Naive B cell (primary cell): ENCODE measurements around the gene ARHGEF28. TPM values are rescaled to one million over a fixed set of nuclear protein-coding genes. Genes with fewer than 3 reads are reported as not detected.

Source experiments
- ATAC-seq, 2 donors: fragments of 150-1000 bp; cut with Tn5 transposase; 2 replicates each; pipeline ENCODE4 v1.10.0; 2021; ENCODE audit warnings: low read depth in 2 of 2, mild to moderate bottlenecking in 2 of 2, moderate library complexity in 2 of 2
- DNase-seq: peaks from one replicate; pipeline ENCODE4 v3.0.0; 2022
- H3K27ac Mint-ChIP-seq, 6 donors: one replicate each; pipeline ENCODE4 v1.8.0; 2020 to 2022; ENCODE audit warnings: mild to moderate bottlenecking in 6 of 6, mixed read lengths in 6 of 6, moderate library complexity in 5 of 6, inconsistent platforms in 2 of 6
- H3K27me3 Mint-ChIP-seq, 3 donors: one replicate each; pipeline ENCODE4 v1.8.0; 2021 to 2022; ENCODE audit warnings: mixed read lengths in 3 of 3, mild to moderate bottlenecking in 1 of 3
- H3K36me3 Mint-ChIP-seq, 2 donors: one replicate each; pipeline ENCODE4 v1.8.0; 2020 to 2022; ENCODE audit warnings: mixed read lengths in 2 of 2, inconsistent platforms in 1 of 2, mild to moderate bottlenecking in 1 of 2
- H3K4me1 Mint-ChIP-seq, 3 donors: one replicate each; pipeline ENCODE4 v1.8.0; 2020 to 2022; ENCODE audit warnings: mixed read lengths in 3 of 3, inconsistent platforms in 1 of 3, mild to moderate bottlenecking in 1 of 3, moderate library complexity in 1 of 3
- H3K4me3 Mint-ChIP-seq, 8 donors: one replicate each; pipeline ENCODE4 v1.8.0; 2020 to 2022; ENCODE audit warnings: mild to moderate bottlenecking in 8 of 8, mixed read lengths in 8 of 8, moderate library complexity in 8 of 8, inconsistent platforms in 2 of 8
- H3K9me3 Mint-ChIP-seq, 7 donors: one replicate each; pipeline ENCODE4 v1.8.0; 2020 to 2022; ENCODE audit warnings: mixed read lengths in 7 of 7, mild to moderate bottlenecking in 5 of 7, inconsistent platforms in 2 of 7, moderate library complexity in 1 of 7
- polyA plus RNA-seq, 6 donors: library from polyadenylated mRNA; unstranded; fragments of 300-500 nt; fragmentation: Illumina TruSeq; gene quantifications; one replicate each; pipeline ENCODE4 v1.2.3, GENCODE V29; 2021; ENCODE audit warnings: low read depth in 6 of 6

The ARHGEF28 gene
- polyA plus RNA-seq, 6 donors from 2014 or later = not detected

GRCh38 chr5:73918791-73919221 is 292.8 kb downstream of the ARHGEF28 start:
- Mint-ChIP-seq H3K27ac (no peak overlapping the region), H3K27me3 (peaks cover 0 to 7% (median 0%) of the 10 kb centered on the region in 3 donors), H3K9me3 (no peaks in the 10 kb centered on the region), H3K4me1 (no peaks in the 10 kb centered on the region), H3K4me3 (no peak overlapping the region), H3K36me3 (no peaks in the 10 kb centered on the region)
- ATAC-seq (no peak), DNase-seq (no peak)

GRCh38 chr5:73921741-73922140 is 295.7 kb downstream of the ARHGEF28 start:
- Mint-ChIP-seq H3K4me1 (no peaks in the 10 kb centered on the region), H3K4me3 (no peak overlapping the region), H3K36me3 (no peaks in the 10 kb centered on the region), H3K27ac (no peak overlapping the region), H3K27me3 (peaks cover 12 to 15% (median 14%) of the 10 kb centered on the region in 3 donors), H3K9me3 (no peaks in the 10 kb centered on the region)
- DNase-seq = no peak
- ATAC-seq = no peak

GRCh38 chr5:73922224-73922623 is 296.2 kb downstream of the ARHGEF28 start:
- H3K9me3 Mint-ChIP-seq = no peaks in the 10 kb centered on the region

GRCh38 chr5:73922875-73923557 is 297.0 kb downstream of the ARHGEF28 start:
- H3K4me3 Mint-ChIP-seq = no peak overlapping the region
- no peaks in the 10 kb centered on the region for H3K36me3 Mint-ChIP-seq
- H3K27ac Mint-ChIP-seq = no peak overlapping the region
- peaks cover 12 to 16% (median 14%) of the 10 kb centered on the region in 3 donors for H3K27me3 Mint-ChIP-seq
- H3K4me1 Mint-ChIP-seq = no peaks in the 10 kb centered on the region
- DNase-seq (no peak), ATAC-seq (no peak)
- no peaks in the 10 kb centered on the region for H3K9me3 Mint-ChIP-seq

More at GRCh38 chr5:73922224-73922623, 296.2 kb downstream of the ARHGEF28 start:
- Mint-ChIP-seq H3K4me3 (no peak overlapping the region), H3K27me3 (peaks cover 12 to 16% (median 14%) of the 10 kb centered on the region in 3 donors), H3K36me3 (no peaks in the 10 kb centered on the region), H3K4me1 (no peaks in the 10 kb centered on the region), H3K27ac (no peak overlapping the region)
- ATAC-seq (no peak), DNase-seq (no peak)

- Mint-ChIP-seq H3K4me1 (no peaks in the 10 kb centered on the region), H3K36me3 (no peaks in the 10 kb centered on the region), H3K9me3 (no peaks in the 10 kb centered on the region), H3K4me3 (no peak overlapping the region), H3K27ac (no peak overlapping the region), H3K27me3 (peaks cover 12 to 16% (median 14%) of the 10 kb centered on the region in 3 donors)
- DNase-seq (no peak), ATAC-seq (no peak)
These were observed 302.6 kb downstream of the ARHGEF28 start for GRCh38 chr5:73928476-73929070.

GRCh38 chr5:73935719-73936118 is 309.7 kb downstream of the ARHGEF28 start:
- no peaks in the 10 kb centered on the region for H3K4me1 Mint-ChIP-seq
- ATAC-seq (no peak), DNase-seq (no peak)
- no peak overlapping the region for H3K27ac Mint-ChIP-seq
- H3K36me3 Mint-ChIP-seq = no peaks in the 10 kb centered on the region
- no peaks in the 10 kb centered on the region for H3K9me3 Mint-ChIP-seq
- H3K27me3 Mint-ChIP-seq = peaks cover 11 to 50% (median 44%) of the 10 kb centered on the region in 3 donors
- H3K4me3 Mint-ChIP-seq = no peak overlapping the region

- Mint-ChIP-seq H3K36me3 (no peaks in the 10 kb centered on the region), H3K27ac (no peak overlapping the region), H3K4me3 (no peak overlapping the region), H3K27me3 (peaks cover 11 to 62% (median 58%) of the 10 kb centered on the region in 3 donors), H3K4me1 (no peaks in the 10 kb centered on the region), H3K9me3 (peaks cover 2 to 10% (median 6%) of the 10 kb centered on the region in 7 donors)
- ATAC-seq (no peak), DNase-seq (no peak)
These were observed 312.4 kb downstream of the ARHGEF28 start for GRCh38 chr5:73938280-73938937.

GRCh38 chr5:73938938-73939320 is 312.9 kb downstream of the ARHGEF28 start:
- Mint-ChIP-seq H3K36me3 (no peaks in the 10 kb centered on the region), H3K9me3 (peaks cover 2 to 13% (median 6%) of the 10 kb centered on the region in 7 donors), H3K4me3 (no peak overlapping the region), H3K27ac (no peak overlapping the region), H3K27me3 (peaks cover 11 to 60% (median 58%) of the 10 kb centered on the region in 3 donors), H3K4me1 (no peaks in the 10 kb centered on the region)
- DNase-seq (no peak), ATAC-seq (no peak)

GRCh38 chr5:73939557-73939956 is 313.6 kb downstream of the ARHGEF28 start:
- Mint-ChIP-seq H3K36me3 (no peaks in the 10 kb centered on the region), H3K27ac (no peak overlapping the region), H3K4me3 (no peak overlapping the region), H3K4me1 (no peaks in the 10 kb centered on the region), H3K27me3 (peaks cover 11 to 54% (median 54%) of the 10 kb centered on the region in 3 donors), H3K9me3 (peaks cover 3 to 19% (median 7%) of the 10 kb centered on the region in 7 donors)
- ATAC-seq = no peak
- DNase-seq = no peak

GRCh38 chr5:73940026-73940425 is 314.0 kb downstream of the ARHGEF28 start:
- no peak for ATAC-seq
- H3K36me3 Mint-ChIP-seq = no peaks in the 10 kb centered on the region
- no peak for DNase-seq
- peaks cover 3 to 19% (median 9%) of the 10 kb centered on the region in 7 donors for H3K9me3 Mint-ChIP-seq
- no peaks in the 10 kb centered on the region for H3K4me1 Mint-ChIP-seq
- H3K27me3 Mint-ChIP-seq = peaks cover 11 to 50% (median 50%) of the 10 kb centered on the region in 3 donors
- H3K4me3 Mint-ChIP-seq = no peak overlapping the region
- H3K27ac Mint-ChIP-seq = no peak overlapping the region

- DNase-seq (no peak), ATAC-seq (no peak)
- no peaks in the 10 kb centered on the region for H3K4me1 Mint-ChIP-seq
- no peaks in the 10 kb centered on the region for H3K36me3 Mint-ChIP-seq
- H3K27me3 Mint-ChIP-seq = peaks cover 7 to 45% (median 44%) of the 10 kb centered on the region in 3 donors
- no peak overlapping the region for H3K4me3 Mint-ChIP-seq
- H3K27ac Mint-ChIP-seq = peak overlapping the region in 1 of 6 donors; percentile 1
- H3K9me3 Mint-ChIP-seq = peaks cover 3 to 19% (median 9%) of the 10 kb centered on the region in 7 donors
These were observed 314.8 kb downstream of the ARHGEF28 start for GRCh38 chr5:73940801-73941200.

GRCh38 chr5:73942783-73943182 is 316.8 kb downstream of the ARHGEF28 start:
- H3K4me1 Mint-ChIP-seq = no peaks in the 10 kb centered on the region
- H3K36me3 Mint-ChIP-seq = no peaks in the 10 kb centered on the region
- no peak overlapping the region for H3K27ac Mint-ChIP-seq
- peaks cover 3 to 19% (median 9%) of the 10 kb centered on the region in 7 donors for H3K9me3 Mint-ChIP-seq
- DNase-seq = no peak
- H3K4me3 Mint-ChIP-seq = no peak overlapping the region
- H3K27me3 Mint-ChIP-seq = peaks cover 12 to 38% (median 31%) of the 10 kb centered on the region in 3 donors
- no peak for ATAC-seq

- no peak for ATAC-seq
- H3K27me3 Mint-ChIP-seq = peaks cover 12 to 35% (median 32%) of the 10 kb centered on the region in 3 donors
- no peak overlapping the region for H3K27ac Mint-ChIP-seq
- H3K4me1 Mint-ChIP-seq = no peaks in the 10 kb centered on the region
- H3K9me3 Mint-ChIP-seq = peaks cover 3 to 19% (median 9%) of the 10 kb centered on the region in 7 donors
- no peak for DNase-seq
- no peak overlapping the region for H3K4me3 Mint-ChIP-seq
- H3K36me3 Mint-ChIP-seq = no peaks in the 10 kb centered on the region
These were observed 317.4 kb downstream of the ARHGEF28 start for GRCh38 chr5:73943397-73943796.
